ENCODE data around the gene PKHD1.

Gene PKHD1

GRCh38 chr6:52087498-52087999, at the start of gene PKHD1:
Gene PKHD1, minus strand, starts transcription at chr6:52087613. Its CDS starts 2,680 bp downstream, at chr6:52084933.
- no peak within 1 kb of the TSS for H3K4me3 ChIP-seq (ENCODE audit: control insufficient read depth, low read depth, low read length)
- DNase-seq (ENCODE audit: low read depth): no peak
- TF ChIP-seq CTCF (IDR thresholded peaks at IDR 0.05; ENCODE audit: control insufficient read depth, insufficient read depth, low read depth, low read length, missing control alignments): peak; percentile 39

GRCh38 chr6:52136934-52137467, 49.6 kb upstream of the PKHD1 start:
- H3K4me3 ChIP-seq (ENCODE audit: control insufficient read depth, low read depth, low read length): no peak overlapping the region
- DNase-seq (ENCODE audit: low read depth): no peak
- TF ChIP-seq CTCF (IDR thresholded peaks at IDR 0.05; ENCODE audit: control insufficient read depth, insufficient read depth, low read depth, low read length, missing control alignments): no peak

GRCh38 chr6:52136055-52136454, 48.6 kb upstream of the PKHD1 start:
- DNase-seq (ENCODE audit: low read depth): no peak

GRCh38 chr6:52135217-52135616, 47.8 kb upstream of the PKHD1 start:
- TF ChIP-seq CTCF (IDR thresholded peaks at IDR 0.05; ENCODE audit: control insufficient read depth, insufficient read depth, low read depth, low read length, missing control alignments): no peak
- no peak for DNase-seq (ENCODE audit: low read depth)

More at GRCh38 chr6:52136055-52136454, 48.6 kb upstream of the PKHD1 start:
- H3K4me3 ChIP-seq (ENCODE audit: control insufficient read depth, low read depth, low read length): no peak overlapping the region
- TF ChIP-seq CTCF (IDR thresholded peaks at IDR 0.05; ENCODE audit: control insufficient read depth, insufficient read depth, low read depth, low read length, missing control alignments): no peak

GRCh38 chr6:52134011-52134410, 46.6 kb upstream of the PKHD1 start:
- no peak overlapping the region for H3K4me3 ChIP-seq (ENCODE audit: control insufficient read depth, low read depth, low read length)
- TF ChIP-seq CTCF (IDR thresholded peaks at IDR 0.05; ENCODE audit: control insufficient read depth, insufficient read depth, low read depth, low read length, missing control alignments): no peak
- DNase-seq (ENCODE audit: low read depth): no peak

More at GRCh38 chr6:52135217-52135616, 47.8 kb upstream of the PKHD1 start:
- H3K4me3 ChIP-seq (ENCODE audit: control insufficient read depth, low read depth, low read length): no peak overlapping the region

GRCh38 chr6:52133324-52133723, 45.9 kb upstream of the PKHD1 start:
- DNase-seq (ENCODE audit: low read depth): no peak
- H3K4me3 ChIP-seq (ENCODE audit: control insufficient read depth, low read depth, low read length): no peak overlapping the region
- no peak for TF ChIP-seq CTCF (IDR thresholded peaks at IDR 0.05; ENCODE audit: control insufficient read depth, insufficient read depth, low read depth, low read length, missing control alignments)
